ENCODE measurements around the gene HLA-DOA. TPM values are rescaled to one million over a fixed set of nuclear protein-coding genes. Genes with fewer than 3 reads are reported as not detected.

HLA-DOA gene
- total and polyA plus RNA-seq, 10 of the 15 experiments (the other 5 are each of a cell fraction or from before 2014, with no cell fraction given) = 8.8 to 108 (median 58.3) TPM

DNA sequence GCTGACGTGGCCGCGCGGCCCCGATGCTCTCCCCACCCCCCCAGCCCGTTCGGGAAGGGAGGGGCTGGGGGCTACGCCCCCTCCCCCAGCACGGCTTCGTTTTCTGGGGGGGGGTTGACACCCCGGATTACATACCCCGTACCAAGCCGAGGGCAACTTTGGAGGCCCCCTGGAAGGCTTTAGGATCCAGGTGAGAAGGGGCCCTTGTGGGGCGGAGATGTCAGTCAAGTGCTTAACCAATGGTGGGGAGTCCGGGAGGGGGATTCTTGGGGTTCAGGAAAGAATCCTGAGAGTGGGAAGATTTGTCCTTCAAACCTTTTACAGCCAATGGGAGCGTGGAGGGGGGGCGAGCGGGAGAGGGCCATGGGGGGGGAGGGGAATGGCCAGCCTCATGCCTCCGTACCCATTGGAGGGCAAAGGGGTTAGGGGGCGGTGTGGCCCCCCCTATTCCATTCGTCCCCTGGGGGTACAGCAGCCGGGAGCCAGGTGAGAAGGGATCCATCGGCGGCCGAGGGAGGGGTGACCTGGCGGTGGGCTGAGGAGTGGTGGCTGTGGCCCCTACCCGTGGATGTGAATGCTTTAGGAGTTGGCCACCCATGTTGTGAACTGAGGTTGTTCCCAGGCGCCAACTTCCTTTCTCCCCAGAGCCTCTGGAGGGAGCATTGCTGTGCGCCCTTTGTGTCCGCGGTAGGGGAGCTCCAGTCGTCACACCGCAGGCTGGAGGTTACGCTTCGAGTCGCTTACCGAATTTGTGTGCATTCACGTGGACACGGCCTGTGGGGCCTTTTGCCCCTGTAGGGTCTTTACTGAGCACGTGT, 40.3 kb downstream of the HLA-DOA start (continued):
- no peak; a peak in 1 of 4 replicates for TF ChIP-seq EP300 (IDR thresholded peaks at IDR 0.05; ENCODE audit: borderline replicate concordance in 1 of 2, control insufficient read depth in 1 of 2, low read depth in 2 of 2, low read length in 2 of 2)
- no peak for TF ChIP-seq ZBED1 (IDR thresholded peaks at IDR 0.05; ENCODE audit: borderline replicate concordance)
- TF ChIP-seq CEBPZ (IDR thresholded peaks at IDR 0.05; ENCODE audit: low read depth, low read length) = no peak
- no peak for TF ChIP-seq NFXL1 (IDR thresholded peaks at IDR 0.05; ENCODE audit: borderline replicate concordance)
- TF ChIP-seq, protein P1, sequence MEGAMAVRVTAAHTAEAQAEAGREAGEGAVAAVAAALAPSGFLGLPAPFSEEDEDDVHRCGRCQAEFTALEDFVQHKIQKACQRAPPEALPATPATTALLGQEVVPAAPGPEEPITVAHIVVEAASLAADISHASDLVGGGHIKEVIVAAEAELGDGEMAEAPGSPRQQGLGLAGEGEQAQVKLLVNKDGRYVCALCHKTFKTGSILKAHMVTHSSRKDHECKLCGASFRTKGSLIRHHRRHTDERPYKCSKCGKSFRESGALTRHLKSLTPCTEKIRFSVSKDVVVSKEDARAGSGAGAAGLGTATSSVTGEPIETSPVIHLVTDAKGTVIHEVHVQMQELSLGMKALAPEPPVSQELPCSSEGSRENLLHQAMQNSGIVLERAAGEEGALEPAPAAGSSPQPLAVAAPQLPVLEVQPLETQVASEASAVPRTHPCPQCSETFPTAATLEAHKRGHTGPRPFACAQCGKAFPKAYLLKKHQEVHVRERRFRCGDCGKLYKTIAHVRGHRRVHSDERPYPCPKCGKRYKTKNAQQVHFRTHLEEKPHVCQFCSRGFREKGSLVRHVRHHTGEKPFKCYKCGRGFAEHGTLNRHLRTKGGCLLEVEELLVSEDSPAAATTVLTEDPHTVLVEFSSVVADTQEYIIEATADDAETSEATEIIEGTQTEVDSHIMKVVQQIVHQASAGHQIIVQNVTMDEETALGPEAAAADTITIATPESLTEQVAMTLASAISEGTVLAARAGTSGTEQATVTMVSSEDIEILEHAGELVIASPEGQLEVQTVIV (IDR thresholded peaks at IDR 0.05; ENCODE audit: borderline replicate concordance, partially characterized antibody) = no peak
- TF ChIP-seq NFYB (IDR thresholded peaks at IDR 0.05; ENCODE audit: insufficient read depth, low read depth, low read length) = no peak
- TF ChIP-seq CREM (IDR thresholded peaks at IDR 0.05; ENCODE audit: low read depth) = peak; percentile 56
- TF ChIP-seq PBX3 (IDR thresholded peaks at IDR 0.05; ENCODE audit: insufficient replicate concordance, low read depth, low read length) = peak; percentile 66
- TF ChIP-seq NBN (IDR thresholded peaks at IDR 0.05) = peak; percentile 35; the same call in 1 of the 2 replicates
- peak; percentile 34; the same call in 1 of the 2 replicates for TF ChIP-seq YY1 (IDR thresholded peaks at IDR 0.05; ENCODE audit: low read depth, low read length)
- TF ChIP-seq SMAD5 (IDR thresholded peaks at IDR 0.05; ENCODE audit: low read depth) = peak; percentile 62
- no peak for TF ChIP-seq FOS (IDR thresholded peaks at IDR 0.05; ENCODE audit: borderline replicate concordance, extremely low read depth, insufficient read length)
- TF ChIP-seq LARP7 (IDR thresholded peaks at IDR 0.05) = peak; percentile 42
- peak; percentile 91 for TF ChIP-seq POLR2AphosphoS5 (IDR thresholded peaks at IDR 0.05; ENCODE audit: low read length)
- peak; percentile 37; the same call in 1 of the 2 replicates for TF ChIP-seq PAX5 (IDR thresholded peaks at IDR 0.05; ENCODE audit: borderline replicate concordance, low read depth, low read length)
- TF ChIP-seq MXI1 (IDR thresholded peaks at IDR 0.05; ENCODE audit: low read depth, low read length) = peak; percentile 67; the same call in 1 of the 2 replicates
- peak; percentile 58 for TF ChIP-seq GATAD2B (conservative IDR thresholded peaks at IDR 0.05; ENCODE audit: low read depth)
- TF ChIP-seq SRF (IDR thresholded peaks at IDR 0.05; ENCODE audit: low read depth in 2 of 2, low read length in 2 of 2) = peak in 1 of 2 experiments; percentile 70; a peak in 2 of 4 replicates
- TF ChIP-seq ZNF622 (IDR thresholded peaks at IDR 0.05) = no peak
- 0 out of 2 replicates have a peak, but pooled peaks have one; percentile 8 for TF ChIP-seq NKRF (conservative IDR thresholded peaks at IDR 0.05)
- TF ChIP-seq ASH2L (IDR thresholded peaks at IDR 0.05; ENCODE audit: borderline replicate concordance, low read depth) = no peak
